Measurements from ENCODE around the gene APOD.
"Not testable (repeated sequence)": the region's sequence is repeated elsewhere in the genome, so short reads cannot be mapped to it uniquely, and the experiment has no call there.

APOD gene

GRCh38 chr3:195612075-195612800 is 28.5 kb upstream of the APOD start:
- peaks cover 5% of the 10 kb centered on the region for H3K27me3 ChIP-seq (ENCODE audit: insufficient read depth, low read length)
- no peak overlapping the region for H2AFZ ChIP-seq (ENCODE audit: low read depth, low read length)
- H3K36me3 ChIP-seq (ENCODE audit: insufficient read depth, low read length) = no peaks in the 10 kb centered on the region
- no peaks in the 10 kb centered on the region for H3K9me3 ChIP-seq (ENCODE audit: low read length)
- no peak overlapping the region for H3K4me3 ChIP-seq (ENCODE audit: low read length)
- no peaks in the 10 kb centered on the region for H3K4me1 ChIP-seq (ENCODE audit: insufficient read depth, low read length)

GRCh38 chr3:195609229-195609628 is 25.5 kb upstream of the APOD start:
- Histone ChIP-seq H3K27me3 (ENCODE audit: insufficient read depth, low read length) (peaks cover 5% of the 10 kb centered on the region), H2AFZ (ENCODE audit: low read depth, low read length) (no peak overlapping the region), H3K9me3 (ENCODE audit: low read length) (peaks cover 2% of the 10 kb centered on the region), H3K4me3 (ENCODE audit: low read length) (no peak overlapping the region), H3K4me1 (ENCODE audit: insufficient read depth, low read length) (no peaks in the 10 kb centered on the region), H3K36me3 (ENCODE audit: insufficient read depth, low read length) (no peaks in the 10 kb centered on the region)

- H3K9me3 ChIP-seq (ENCODE audit: low read length) = not testable (repeated sequence)
Observed at GRCh38 chr3:195601785-195602184, 18.0 kb upstream of the APOD start.

GRCh38 chr3:195601382-195601781 is 17.6 kb upstream of the APOD start:
- no peaks in the 10 kb centered on the region for H3K9me3 ChIP-seq (ENCODE audit: low read length)

More at GRCh38 chr3:195601785-195602184, 18.0 kb upstream of the APOD start:
- not testable (repeated sequence) for H3K4me1 ChIP-seq (ENCODE audit: insufficient read depth, low read length); H3K36me3 ChIP-seq (ENCODE audit: insufficient read depth, low read length); H2AFZ ChIP-seq (ENCODE audit: low read depth, low read length); H3K4me3 ChIP-seq (ENCODE audit: low read length); H3K27me3 ChIP-seq (ENCODE audit: insufficient read depth, low read length)

GRCh38 chr3:195599926-195600325 is 16.2 kb upstream of the APOD start:
- H3K4me3 ChIP-seq (ENCODE audit: low read length); H2AFZ ChIP-seq (ENCODE audit: low read depth, low read length); H3K9me3 ChIP-seq (ENCODE audit: low read length); H3K4me1 ChIP-seq (ENCODE audit: insufficient read depth, low read length); H3K36me3 ChIP-seq (ENCODE audit: insufficient read depth, low read length); H3K27me3 ChIP-seq (ENCODE audit: insufficient read depth, low read length): not testable (repeated sequence)

More at GRCh38 chr3:195601382-195601781, 17.6 kb upstream of the APOD start:
- no peak overlapping the region for H2AFZ ChIP-seq (ENCODE audit: low read depth, low read length)
- no peaks in the 10 kb centered on the region for H3K4me1 ChIP-seq (ENCODE audit: insufficient read depth, low read length)
- H3K4me3 ChIP-seq (ENCODE audit: low read length) = no peak overlapping the region
- no peaks in the 10 kb centered on the region for H3K27me3 ChIP-seq (ENCODE audit: insufficient read depth, low read length)
- H3K36me3 ChIP-seq (ENCODE audit: insufficient read depth, low read length) = no peaks in the 10 kb centered on the region

- not testable (repeated sequence) for H3K4me1 ChIP-seq (ENCODE audit: insufficient read depth, low read length); H3K9me3 ChIP-seq (ENCODE audit: low read length); H3K36me3 ChIP-seq (ENCODE audit: insufficient read depth, low read length); H2AFZ ChIP-seq (ENCODE audit: low read depth, low read length); H3K27me3 ChIP-seq (ENCODE audit: insufficient read depth, low read length); H3K4me3 ChIP-seq (ENCODE audit: low read length)
Observed at GRCh38 chr3:195599516-195599915, 15.8 kb upstream of the APOD start.

- no peaks in the 10 kb centered on the region for H3K9me3 ChIP-seq (ENCODE audit: low read length)
- no peak overlapping the region for H3K4me3 ChIP-seq (ENCODE audit: low read length)
- peaks cover 5% of the 10 kb centered on the region for H3K27me3 ChIP-seq (ENCODE audit: insufficient read depth, low read length)
- H3K36me3 ChIP-seq (ENCODE audit: insufficient read depth, low read length) = no peaks in the 10 kb centered on the region
- H3K4me1 ChIP-seq (ENCODE audit: insufficient read depth, low read length) = no peaks in the 10 kb centered on the region
- H2AFZ ChIP-seq (ENCODE audit: low read depth, low read length) = no peak overlapping the region
Observed at GRCh38 chr3:195597848-195598247, 14.1 kb upstream of the APOD start.

GRCh38 chr3:195597229-195597628 is 13.5 kb upstream of the APOD start:
- Histone ChIP-seq H3K4me3 (ENCODE audit: low read length) (no peak overlapping the region), H3K27me3 (ENCODE audit: insufficient read depth, low read length) (peaks cover 5% of the 10 kb centered on the region), H3K4me1 (ENCODE audit: insufficient read depth, low read length) (no peaks in the 10 kb centered on the region), H2AFZ (ENCODE audit: low read depth, low read length) (no peak overlapping the region), H3K36me3 (ENCODE audit: insufficient read depth, low read length) (no peaks in the 10 kb centered on the region), H3K9me3 (ENCODE audit: low read length) (no peaks in the 10 kb centered on the region)

GRCh38 chr3:195596765-195597171 is 13.0 kb upstream of the APOD start:
- H3K4me1 ChIP-seq (ENCODE audit: insufficient read depth, low read length) = no peaks in the 10 kb centered on the region

GRCh38 chr3:195595785-195596531 is 12.2 kb upstream of the APOD start:
- H3K36me3 ChIP-seq (ENCODE audit: insufficient read depth, low read length) = no peaks in the 10 kb centered on the region

More at GRCh38 chr3:195596765-195597171, 13.0 kb upstream of the APOD start:
- Histone ChIP-seq H3K9me3 (ENCODE audit: low read length) (no peaks in the 10 kb centered on the region), H3K36me3 (ENCODE audit: insufficient read depth, low read length) (no peaks in the 10 kb centered on the region), H3K4me3 (ENCODE audit: low read length) (no peak overlapping the region), H3K27me3 (ENCODE audit: insufficient read depth, low read length) (peaks cover 5% of the 10 kb centered on the region), H2AFZ (ENCODE audit: low read depth, low read length) (no peak overlapping the region)

GRCh38 chr3:195591852-195592251 is 8.1 kb upstream of the APOD start:
- no peak overlapping the region for H2AFZ ChIP-seq (ENCODE audit: low read depth, low read length)
- H3K36me3 ChIP-seq (ENCODE audit: insufficient read depth, low read length) = no peaks in the 10 kb centered on the region
- H3K4me1 ChIP-seq (ENCODE audit: insufficient read depth, low read length) = no peaks in the 10 kb centered on the region
- H3K4me3 ChIP-seq (ENCODE audit: low read length) = no peak overlapping the region
- no peaks in the 10 kb centered on the region for H3K9me3 ChIP-seq (ENCODE audit: low read length)
- H3K27me3 ChIP-seq (ENCODE audit: insufficient read depth, low read length) = peaks cover 5% of the 10 kb centered on the region

More at GRCh38 chr3:195595785-195596531, 12.2 kb upstream of the APOD start:
- peaks cover 5% of the 10 kb centered on the region for H3K27me3 ChIP-seq (ENCODE audit: insufficient read depth, low read length)
- no peaks in the 10 kb centered on the region for H3K4me1 ChIP-seq (ENCODE audit: insufficient read depth, low read length)
- H3K4me3 ChIP-seq (ENCODE audit: low read length) = no peak overlapping the region
- H3K9me3 ChIP-seq (ENCODE audit: low read length) = no peaks in the 10 kb centered on the region
- H2AFZ ChIP-seq (ENCODE audit: low read depth, low read length) = no peak overlapping the region

GRCh38 chr3:195591220-195591619 is 7.5 kb upstream of the APOD start:
- Histone ChIP-seq H3K36me3 (ENCODE audit: insufficient read depth, low read length) (no peaks in the 10 kb centered on the region), H3K4me1 (ENCODE audit: insufficient read depth, low read length) (no peaks in the 10 kb centered on the region)

GRCh38 chr3:195590381-195590780 is 6.6 kb upstream of the APOD start:
- not testable (repeated sequence) for H3K4me3 ChIP-seq (ENCODE audit: low read length); H3K9me3 ChIP-seq (ENCODE audit: low read length); H3K36me3 ChIP-seq (ENCODE audit: insufficient read depth, low read length); H3K27me3 ChIP-seq (ENCODE audit: insufficient read depth, low read length); H3K4me1 ChIP-seq (ENCODE audit: insufficient read depth, low read length); H2AFZ ChIP-seq (ENCODE audit: low read depth, low read length)

More at GRCh38 chr3:195591220-195591619, 7.5 kb upstream of the APOD start:
- H3K27me3 ChIP-seq (ENCODE audit: insufficient read depth, low read length) = peaks cover 5% of the 10 kb centered on the region
- no peak overlapping the region for H3K4me3 ChIP-seq (ENCODE audit: low read length)
- no peak overlapping the region for H2AFZ ChIP-seq (ENCODE audit: low read depth, low read length)
- H3K9me3 ChIP-seq (ENCODE audit: low read length) = no peaks in the 10 kb centered on the region
